NCI-H748 (cell line): ENCODE results near the gene TTLL10.
A peak's percentile ranks its signal among the peaks of the same experiment; 100 is the strongest.

Experiments
- DNase-seq: peaks from one replicate; lab custom pipeline; 2025; ENCODE audit not compliant: unreplicated experiment; lab: John Stamatoyannopoulos, UW

Gene TTLL10

GRCh38 chr1:1204425-1204920 lies 30.8 kb downstream of the TTLL10 start:
- no peak for DNase-seq

- no peak for DNase-seq
These were observed 31.5 kb downstream of the TTLL10 start for GRCh38 chr1:1204998-1205768.

GRCh38 chr1:1205769-1206375 lies 32.2 kb downstream of the TTLL10 start:
- no peak for DNase-seq

GRCh38 chr1:1206376-1206965 lies 32.8 kb downstream of the TTLL10 start, which contains the start of gene TNFRSF18:
TNFRSF18 (minus strand) TSS chr1:1206592; CDS start chr1:1206571, 21 bp downstream.
- DNase-seq, result peak; percentile 52

GRCh38 chr1:1206966-1207531 lies 33.4 kb downstream of the TTLL10 start:
- DNase-seq, result no peak

- no peak for DNase-seq
These were observed 33.9 kb downstream of the TTLL10 start for GRCh38 chr1:1207571-1207892.

GRCh38 chr1:1208713-1209433 lies 35.2 kb downstream of the TTLL10 start:
- no peak for DNase-seq

GRCh38 chr1:1210726-1211540 lies 37.3 kb downstream of the TTLL10 start:
- no peak for DNase-seq

- DNase-seq, result no peak
These were observed 38.1 kb downstream of the TTLL10 start for GRCh38 chr1:1211541-1212441.

GRCh38 chr1:1212780-1213344 lies 39.2 kb downstream of the TTLL10 start:
- no peak for DNase-seq

GRCh38 chr1:1213345-1214265 lies 39.9 kb downstream of the TTLL10 start, which contains the start of gene TNFRSF4:
TNFRSF4 (minus strand) TSS chr1:1214153; CDS start chr1:1214127, 26 bp downstream.
- DNase-seq, result no peak

GRCh38 chr1:1215080-1215676 lies 41.5 kb downstream of the TTLL10 start:
- DNase-seq, result no peak

- no peak for DNase-seq
These were observed 42.4 kb downstream of the TTLL10 start for GRCh38 chr1:1215881-1216605.

GRCh38 chr1:1216770-1217620 lies 43.3 kb downstream of the TTLL10 start:
- DNase-seq, result no peak

GRCh38 chr1:1217621-1218523 lies 44.2 kb downstream of the TTLL10 start:
- no peak for DNase-seq
